WTC11 (cell line): ENCODE measurements around the gene ADIPOR1.

Experiments used
- ATF1 ChIP-seq: sonication (generic); formaldehyde crosslinking; IDR thresholded peaks from 2 replicates; pipeline ENCODE4 v1.8.1; 2023; ENCODE audit warnings: mild to moderate bottlenecking, moderate library complexity, missing genetic modification reagents
- ETV6 ChIP-seq: sonication (generic); formaldehyde crosslinking; IDR thresholded peaks from 2 replicates; pipeline ENCODE4 v1.8.1; 2022; ENCODE audit warnings: mild to moderate bottlenecking, missing genetic modification reagents
- IRF2 ChIP-seq: sonication (generic); formaldehyde crosslinking; IDR thresholded peaks from 2 replicates; pipeline ENCODE4 v1.8.0; 2022; ENCODE audit warnings: low read depth, missing genetic modification reagents, borderline replicate concordance
- JAZF1 ChIP-seq: fragments of 250-450 bp; sonication (Bioruptor Pico); IDR thresholded peaks from 2 replicates; pipeline ENCODE4 v1.9.0; 2021; ENCODE audit warnings: moderate library complexity, mild to moderate bottlenecking, inconsistent platforms
- ZBTB21 ChIP-seq: sonication (generic); formaldehyde crosslinking; IDR thresholded peaks from 2 replicates; pipeline ENCODE4 v1.8.1; 2023; ENCODE audit warnings: mild to moderate bottlenecking, missing genetic modification reagents, borderline replicate concordance
- ZNF138 ChIP-seq: sonication (generic); formaldehyde crosslinking; conservative IDR thresholded peaks from 2 replicates; pipeline ENCODE4 v1.8.1; 2022; ENCODE audit warnings: mild to moderate bottlenecking, moderate library complexity, missing genetic modification reagents
- ZNF232 ChIP-seq: sonication (generic); formaldehyde crosslinking; IDR thresholded peaks from 2 replicates; pipeline ENCODE4 v1.8.0; 2022; ENCODE audit warnings: mild to moderate bottlenecking, missing genetic modification reagents
- TF ChIP-seq, protein P1 (sequence below): fragments of 250-450 bp; sonication (Bioruptor Pico); IDR thresholded peaks from 2 replicates; pipeline ENCODE4 v2.1.2; 2022; ENCODE audit warnings: mild to moderate bottlenecking, moderate library complexity
- TF ChIP-seq, protein P2 (sequence below): fragments of 200-600 bp; IDR thresholded peaks from 2 replicates; pipeline ENCODE4 v1.8.0; 2022; ENCODE audit warnings: antibody characterized with exemption
- TF ChIP-seq, protein P3 (sequence below): sonication (generic); formaldehyde crosslinking; IDR thresholded peaks from 2 replicates; pipeline ENCODE4 v1.8.1; 2022; ENCODE audit warnings: missing genetic modification reagents, borderline replicate concordance
- TF ChIP-seq, protein P4 (sequence below): sonication (generic); formaldehyde crosslinking; IDR thresholded peaks from 2 replicates; pipeline ENCODE4 v1.8.0; 2022; ENCODE audit warnings: mild to moderate bottlenecking, missing genetic modification reagents
- TF ChIP-seq, protein P5 (sequence below): sonication (generic); formaldehyde crosslinking; IDR thresholded peaks from 2 replicates; pipeline ENCODE4 v1.8.1; 2023; ENCODE audit warnings: mild to moderate bottlenecking, missing genetic modification reagents, moderate library complexity
- TF ChIP-seq, protein P6 (sequence below): sonication (generic); formaldehyde crosslinking; IDR thresholded peaks from 2 replicates; pipeline ENCODE4 v1.8.0; 2023; ENCODE audit warnings: mild to moderate bottlenecking, missing genetic modification reagents
- TF ChIP-seq, protein P7 (sequence below): sonication (generic); formaldehyde crosslinking; IDR thresholded peaks from 2 replicates; pipeline ENCODE4 v1.8.0; 2023; ENCODE audit warnings: missing genetic modification reagents, mild to moderate bottlenecking, borderline replicate concordance

DNA sequence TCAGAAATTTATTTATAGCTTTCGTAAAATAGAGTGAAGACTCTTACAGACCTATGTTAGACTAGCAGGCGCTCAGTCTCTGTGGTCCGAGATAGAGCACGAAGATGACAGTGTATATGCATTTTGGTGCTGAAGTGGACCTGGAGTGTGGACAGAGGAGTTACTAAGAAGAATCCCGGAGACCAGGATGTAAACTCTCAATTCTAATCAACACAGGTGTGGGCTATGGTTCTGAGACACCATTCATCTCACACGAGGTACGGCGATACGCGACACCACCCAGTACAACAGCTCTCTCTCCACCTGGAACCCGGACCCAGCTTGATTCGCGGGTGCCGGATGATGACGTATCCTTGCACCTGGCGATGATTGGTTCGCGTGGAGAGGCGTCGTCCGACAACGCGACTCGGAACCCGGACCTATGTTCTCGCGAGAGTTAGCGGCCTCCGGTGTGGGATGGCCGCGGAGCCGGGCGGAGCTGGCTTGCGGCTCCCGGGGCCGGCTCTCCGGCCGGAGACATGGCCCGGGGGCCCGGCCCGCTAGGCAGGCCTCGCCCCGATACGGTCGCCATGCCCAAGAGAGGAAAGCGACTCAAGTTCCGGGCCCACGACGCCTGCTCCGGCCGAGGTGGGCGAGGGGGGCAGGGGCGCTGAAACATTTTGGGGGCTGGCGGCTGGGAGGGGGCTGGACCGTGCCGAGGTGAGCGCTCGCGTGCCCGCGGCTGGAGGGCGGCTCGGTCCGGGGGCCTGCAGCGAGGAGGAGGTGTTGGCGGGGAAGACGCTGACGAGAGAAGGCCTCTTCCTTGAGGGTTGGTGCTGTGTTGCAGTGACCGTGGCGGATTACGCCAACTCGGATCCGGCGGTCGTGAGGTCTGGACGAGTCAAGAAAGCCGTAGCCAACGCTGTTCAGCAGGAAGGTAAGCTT lies 49.1 kb upstream of the ADIPOR1 start, which contains the start of gene TMEM183A:
- TF ChIP-seq, protein P1, sequence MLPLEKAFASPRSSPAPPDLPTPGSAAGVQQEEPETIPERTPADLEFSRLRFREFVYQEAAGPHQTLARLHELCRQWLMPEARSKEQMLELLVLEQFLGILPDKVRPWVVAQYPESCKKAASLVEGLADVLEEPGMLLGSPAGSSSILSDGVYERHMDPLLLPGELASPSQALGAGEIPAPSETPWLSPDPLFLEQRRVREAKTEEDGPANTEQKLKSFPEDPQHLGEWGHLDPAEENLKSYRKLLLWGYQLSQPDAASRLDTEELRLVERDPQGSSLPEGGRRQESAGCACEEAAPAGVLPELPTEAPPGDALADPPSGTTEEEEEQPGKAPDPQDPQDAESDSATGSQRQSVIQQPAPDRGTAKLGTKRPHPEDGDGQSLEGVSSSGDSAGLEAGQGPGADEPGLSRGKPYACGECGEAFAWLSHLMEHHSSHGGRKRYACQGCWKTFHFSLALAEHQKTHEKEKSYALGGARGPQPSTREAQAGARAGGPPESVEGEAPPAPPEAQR (CRISPR knock-in tag) = no peak
- TF ChIP-seq, protein P2, sequence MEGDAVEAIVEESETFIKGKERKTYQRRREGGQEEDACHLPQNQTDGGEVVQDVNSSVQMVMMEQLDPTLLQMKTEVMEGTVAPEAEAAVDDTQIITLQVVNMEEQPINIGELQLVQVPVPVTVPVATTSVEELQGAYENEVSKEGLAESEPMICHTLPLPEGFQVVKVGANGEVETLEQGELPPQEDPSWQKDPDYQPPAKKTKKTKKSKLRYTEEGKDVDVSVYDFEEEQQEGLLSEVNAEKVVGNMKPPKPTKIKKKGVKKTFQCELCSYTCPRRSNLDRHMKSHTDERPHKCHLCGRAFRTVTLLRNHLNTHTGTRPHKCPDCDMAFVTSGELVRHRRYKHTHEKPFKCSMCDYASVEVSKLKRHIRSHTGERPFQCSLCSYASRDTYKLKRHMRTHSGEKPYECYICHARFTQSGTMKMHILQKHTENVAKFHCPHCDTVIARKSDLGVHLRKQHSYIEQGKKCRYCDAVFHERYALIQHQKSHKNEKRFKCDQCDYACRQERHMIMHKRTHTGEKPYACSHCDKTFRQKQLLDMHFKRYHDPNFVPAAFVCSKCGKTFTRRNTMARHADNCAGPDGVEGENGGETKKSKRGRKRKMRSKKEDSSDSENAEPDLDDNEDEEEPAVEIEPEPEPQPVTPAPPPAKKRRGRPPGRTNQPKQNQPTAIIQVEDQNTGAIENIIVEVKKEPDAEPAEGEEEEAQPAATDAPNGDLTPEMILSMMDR = no peak
- no peak for TF ChIP-seq IRF2
- no peak for TF ChIP-seq ATF1 (CRISPR knock-in tag)
- TF ChIP-seq, protein P3, sequence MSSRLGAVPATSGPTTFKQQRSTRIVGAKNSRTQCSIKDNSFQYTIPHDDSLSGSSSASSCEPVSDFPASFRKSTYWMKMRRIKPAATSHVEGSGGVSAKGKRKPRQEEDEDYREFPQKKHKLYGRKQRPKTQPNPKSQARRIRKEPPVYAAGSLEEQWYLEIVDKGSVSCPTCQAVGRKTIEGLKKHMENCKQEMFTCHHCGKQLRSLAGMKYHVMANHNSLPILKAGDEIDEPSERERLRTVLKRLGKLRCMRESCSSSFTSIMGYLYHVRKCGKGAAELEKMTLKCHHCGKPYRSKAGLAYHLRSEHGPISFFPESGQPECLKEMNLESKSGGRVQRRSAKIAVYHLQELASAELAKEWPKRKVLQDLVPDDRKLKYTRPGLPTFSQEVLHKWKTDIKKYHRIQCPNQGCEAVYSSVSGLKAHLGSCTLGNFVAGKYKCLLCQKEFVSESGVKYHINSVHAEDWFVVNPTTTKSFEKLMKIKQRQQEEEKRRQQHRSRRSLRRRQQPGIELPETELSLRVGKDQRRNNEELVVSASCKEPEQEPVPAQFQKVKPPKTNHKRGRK = 0 out of 2 replicates have a peak, but pooled peaks have one; percentile 34
- no peak for TF ChIP-seq ETV6
- TF ChIP-seq, protein P4, sequence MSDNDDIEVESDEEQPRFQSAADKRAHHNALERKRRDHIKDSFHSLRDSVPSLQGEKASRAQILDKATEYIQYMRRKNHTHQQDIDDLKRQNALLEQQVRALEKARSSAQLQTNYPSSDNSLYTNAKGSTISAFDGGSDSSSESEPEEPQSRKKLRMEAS (CRISPR knock-in tag) = peak; percentile 83
- TF ChIP-seq ZNF138 (CRISPR knock-in tag) = no peak
- TF ChIP-seq ZBTB21 (CRISPR knock-in tag) = no peak
- peak; percentile 65; the same call in 1 of the 2 replicates for TF ChIP-seq ZNF232
- TF ChIP-seq, protein P5, sequence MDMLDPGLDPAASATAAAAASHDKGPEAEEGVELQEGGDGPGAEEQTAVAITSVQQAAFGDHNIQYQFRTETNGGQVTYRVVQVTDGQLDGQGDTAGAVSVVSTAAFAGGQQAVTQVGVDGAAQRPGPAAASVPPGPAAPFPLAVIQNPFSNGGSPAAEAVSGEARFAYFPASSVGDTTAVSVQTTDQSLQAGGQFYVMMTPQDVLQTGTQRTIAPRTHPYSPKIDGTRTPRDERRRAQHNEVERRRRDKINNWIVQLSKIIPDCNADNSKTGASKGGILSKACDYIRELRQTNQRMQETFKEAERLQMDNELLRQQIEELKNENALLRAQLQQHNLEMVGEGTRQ (CRISPR knock-in tag) = no peak
- no peak for TF ChIP-seq JAZF1 (CRISPR knock-in tag)
- TF ChIP-seq, protein P6, sequence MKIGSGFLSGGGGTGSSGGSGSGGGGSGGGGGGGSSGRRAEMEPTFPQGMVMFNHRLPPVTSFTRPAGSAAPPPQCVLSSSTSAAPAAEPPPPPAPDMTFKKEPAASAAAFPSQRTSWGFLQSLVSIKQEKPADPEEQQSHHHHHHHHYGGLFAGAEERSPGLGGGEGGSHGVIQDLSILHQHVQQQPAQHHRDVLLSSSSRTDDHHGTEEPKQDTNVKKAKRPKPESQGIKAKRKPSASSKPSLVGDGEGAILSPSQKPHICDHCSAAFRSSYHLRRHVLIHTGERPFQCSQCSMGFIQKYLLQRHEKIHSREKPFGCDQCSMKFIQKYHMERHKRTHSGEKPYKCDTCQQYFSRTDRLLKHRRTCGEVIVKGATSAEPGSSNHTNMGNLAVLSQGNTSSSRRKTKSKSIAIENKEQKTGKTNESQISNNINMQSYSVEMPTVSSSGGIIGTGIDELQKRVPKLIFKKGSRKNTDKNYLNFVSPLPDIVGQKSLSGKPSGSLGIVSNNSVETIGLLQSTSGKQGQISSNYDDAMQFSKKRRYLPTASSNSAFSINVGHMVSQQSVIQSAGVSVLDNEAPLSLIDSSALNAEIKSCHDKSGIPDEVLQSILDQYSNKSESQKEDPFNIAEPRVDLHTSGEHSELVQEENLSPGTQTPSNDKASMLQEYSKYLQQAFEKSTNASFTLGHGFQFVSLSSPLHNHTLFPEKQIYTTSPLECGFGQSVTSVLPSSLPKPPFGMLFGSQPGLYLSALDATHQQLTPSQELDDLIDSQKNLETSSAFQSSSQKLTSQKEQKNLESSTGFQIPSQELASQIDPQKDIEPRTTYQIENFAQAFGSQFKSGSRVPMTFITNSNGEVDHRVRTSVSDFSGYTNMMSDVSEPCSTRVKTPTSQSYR (CRISPR knock-in tag) = no peak
- TF ChIP-seq, protein P7, sequence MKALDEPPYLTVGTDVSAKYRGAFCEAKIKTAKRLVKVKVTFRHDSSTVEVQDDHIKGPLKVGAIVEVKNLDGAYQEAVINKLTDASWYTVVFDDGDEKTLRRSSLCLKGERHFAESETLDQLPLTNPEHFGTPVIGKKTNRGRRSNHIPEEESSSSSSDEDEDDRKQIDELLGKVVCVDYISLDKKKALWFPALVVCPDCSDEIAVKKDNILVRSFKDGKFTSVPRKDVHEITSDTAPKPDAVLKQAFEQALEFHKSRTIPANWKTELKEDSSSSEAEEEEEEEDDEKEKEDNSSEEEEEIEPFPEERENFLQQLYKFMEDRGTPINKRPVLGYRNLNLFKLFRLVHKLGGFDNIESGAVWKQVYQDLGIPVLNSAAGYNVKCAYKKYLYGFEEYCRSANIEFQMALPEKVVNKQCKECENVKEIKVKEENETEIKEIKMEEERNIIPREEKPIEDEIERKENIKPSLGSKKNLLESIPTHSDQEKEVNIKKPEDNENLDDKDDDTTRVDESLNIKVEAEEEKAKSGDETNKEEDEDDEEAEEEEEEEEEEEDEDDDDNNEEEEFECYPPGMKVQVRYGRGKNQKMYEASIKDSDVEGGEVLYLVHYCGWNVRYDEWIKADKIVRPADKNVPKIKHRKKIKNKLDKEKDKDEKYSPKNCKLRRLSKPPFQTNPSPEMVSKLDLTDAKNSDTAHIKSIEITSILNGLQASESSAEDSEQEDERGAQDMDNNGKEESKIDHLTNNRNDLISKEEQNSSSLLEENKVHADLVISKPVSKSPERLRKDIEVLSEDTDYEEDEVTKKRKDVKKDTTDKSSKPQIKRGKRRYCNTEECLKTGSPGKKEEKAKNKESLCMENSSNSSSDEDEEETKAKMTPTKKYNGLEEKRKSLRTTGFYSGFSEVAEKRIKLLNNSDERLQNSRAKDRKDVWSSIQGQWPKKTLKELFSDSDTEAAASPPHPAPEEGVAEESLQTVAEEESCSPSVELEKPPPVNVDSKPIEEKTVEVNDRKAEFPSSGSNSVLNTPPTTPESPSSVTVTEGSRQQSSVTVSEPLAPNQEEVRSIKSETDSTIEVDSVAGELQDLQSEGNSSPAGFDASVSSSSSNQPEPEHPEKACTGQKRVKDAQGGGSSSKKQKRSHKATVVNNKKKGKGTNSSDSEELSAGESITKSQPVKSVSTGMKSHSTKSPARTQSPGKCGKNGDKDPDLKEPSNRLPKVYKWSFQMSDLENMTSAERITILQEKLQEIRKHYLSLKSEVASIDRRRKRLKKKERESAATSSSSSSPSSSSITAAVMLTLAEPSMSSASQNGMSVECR = peak; percentile 28; the same call in 1 of the 2 replicates
